RWPE2 (cell line): Measurements from ENCODE around the gene DNM2.
"Not testable (repeated sequence)": the region's sequence is repeated elsewhere in the genome, so short reads cannot be mapped to it uniquely, and the experiment has no call there.

Experiments used
- ATAC-seq: fragments of 200-7000 bp; cut with Tn5 transposase; 3 replicates; pipeline ENCODE4 v1.9.1; 2021; ENCODE audit warnings: low read depth
- DNase-seq: peaks from one replicate; pipeline ENCODE4 v3.0.0-alpha.2; 2020; ENCODE audit warnings: low spot score
- H3K27ac ChIP-seq: fragments of 450-650 bp; 2 replicates; pipeline ENCODE4 v1.5.1; 2017; ENCODE audit warnings: mild to moderate bottlenecking; ENCODE audit not compliant: poor library complexity, severe bottlenecking
- H3K27me3 ChIP-seq: fragments of 250-450 bp; sonication (Bioruptor Pico); 2 replicates; pipeline ENCODE4 v1.5.1; 2021; ENCODE audit warnings: mild to moderate bottlenecking, moderate library complexity; ENCODE audit not compliant: insufficient read depth, poor library complexity, severe bottlenecking
- H3K36me3 ChIP-seq: fragments of 250-450 bp; sonication (Bioruptor Pico); 2 replicates; pipeline ENCODE4 v1.5.1; 2020; ENCODE audit warnings: low read depth, mild to moderate bottlenecking, moderate library complexity
- H3K4me1 ChIP-seq: fragments of 250-450 bp; sonication (Bioruptor Pico); 2 replicates; pipeline ENCODE4 v1.5.1; 2021; ENCODE audit warnings: mild to moderate bottlenecking, moderate library complexity; ENCODE audit not compliant: insufficient read depth, poor library complexity, severe bottlenecking
- H3K4me3 ChIP-seq: fragments of 250-450 bp; sonication (Bioruptor Pico); 2 replicates; pipeline ENCODE4 v1.5.1; 2021; ENCODE audit warnings: mild to moderate bottlenecking, moderate library complexity; ENCODE audit not compliant: severe bottlenecking
- H3K9me3 ChIP-seq: fragments of 250-450 bp; sonication (Bioruptor Pico); 2 replicates; pipeline ENCODE4 v1.5.1; 2021; ENCODE audit warnings: mild to moderate bottlenecking, moderate library complexity; ENCODE audit not compliant: severe bottlenecking
- CTCF ChIP-seq: fragments of 450-650 bp; IDR thresholded peaks from one replicate; pipeline ENCODE4 v1.5.1; 2017; ENCODE audit warnings: mild to moderate bottlenecking, moderate library complexity; ENCODE audit not compliant: poor library complexity, severe bottlenecking

DNM2 gene

GRCh38 chr19:10836479-10837330, 118.8 kb downstream of the DNM2 start:
- Histone ChIP-seq H3K27ac (peak overlapping the region; percentile 85), H3K4me1 (peaks cover 8% of the 10 kb centered on the region), H3K36me3 (peaks cover 13% of the 10 kb centered on the region), H3K27me3 (no peaks in the 10 kb centered on the region), H3K4me3 (peak overlapping the region; percentile 74), H3K9me3 (no peaks in the 10 kb centered on the region)
- DNase-seq (peak; percentile 89), ATAC-seq (no peak)
- no peak for TF ChIP-seq CTCF

GRCh38 chr19:10837649-10838048, 119.8 kb downstream of the DNM2 start:
- not testable (repeated sequence) for H3K4me3 ChIP-seq, H3K27me3 ChIP-seq, H3K27ac ChIP-seq, H3K9me3 ChIP-seq, H3K4me1 ChIP-seq, DNase-seq, ATAC-seq
- H3K36me3 ChIP-seq = peaks cover 13% of the 10 kb centered on the region

- H3K27me3 ChIP-seq = no peaks in the 10 kb centered on the region
- H3K4me1 ChIP-seq = peaks cover 8% of the 10 kb centered on the region
- DNase-seq = no peak
- ATAC-seq = no peak
- no peak overlapping the region for H3K27ac ChIP-seq
- TF ChIP-seq CTCF = no peak
- no peaks in the 10 kb centered on the region for H3K9me3 ChIP-seq
- H3K36me3 ChIP-seq = peaks cover 13% of the 10 kb centered on the region
- H3K4me3 ChIP-seq = no peak overlapping the region
These were observed 120.5 kb downstream of the DNM2 start for GRCh38 chr19:10838377-10838776.

- no peak for TF ChIP-seq CTCF
- H3K4me1 ChIP-seq = peaks cover 8% of the 10 kb centered on the region
- ATAC-seq (no peak), DNase-seq (no peak)
- H3K27me3 ChIP-seq = no peaks in the 10 kb centered on the region
- no peak overlapping the region for H3K27ac ChIP-seq
- no peak overlapping the region for H3K4me3 ChIP-seq
- peaks cover 6% of the 10 kb centered on the region for H3K36me3 ChIP-seq
- no peaks in the 10 kb centered on the region for H3K9me3 ChIP-seq
These were observed 121.5 kb downstream of the DNM2 start for GRCh38 chr19:10839114-10840050.

GRCh38 chr19:10842788-10843187, 124.9 kb downstream of the DNM2 start:
- Histone ChIP-seq H3K36me3 (no peaks in the 10 kb centered on the region), H3K9me3 (no peaks in the 10 kb centered on the region), H3K27me3 (no peaks in the 10 kb centered on the region), H3K27ac (no peak overlapping the region), H3K4me3 (no peak overlapping the region), H3K4me1 (no peaks in the 10 kb centered on the region)
- ATAC-seq (no peak), DNase-seq (no peak)
- TF ChIP-seq CTCF = no peak
